LNCAP (cell line): ENCODE measurements around the gene PAPPA2.

Experiments used
- TF ChIP-seq, protein P1 (sequence below): fragments of 450-650 bp; IDR thresholded peaks from 2 replicates; pipeline ENCODE4 v1.5.1; 2017; ENCODE audit warnings: mild to moderate bottlenecking

PAPPA2 gene

DNA sequence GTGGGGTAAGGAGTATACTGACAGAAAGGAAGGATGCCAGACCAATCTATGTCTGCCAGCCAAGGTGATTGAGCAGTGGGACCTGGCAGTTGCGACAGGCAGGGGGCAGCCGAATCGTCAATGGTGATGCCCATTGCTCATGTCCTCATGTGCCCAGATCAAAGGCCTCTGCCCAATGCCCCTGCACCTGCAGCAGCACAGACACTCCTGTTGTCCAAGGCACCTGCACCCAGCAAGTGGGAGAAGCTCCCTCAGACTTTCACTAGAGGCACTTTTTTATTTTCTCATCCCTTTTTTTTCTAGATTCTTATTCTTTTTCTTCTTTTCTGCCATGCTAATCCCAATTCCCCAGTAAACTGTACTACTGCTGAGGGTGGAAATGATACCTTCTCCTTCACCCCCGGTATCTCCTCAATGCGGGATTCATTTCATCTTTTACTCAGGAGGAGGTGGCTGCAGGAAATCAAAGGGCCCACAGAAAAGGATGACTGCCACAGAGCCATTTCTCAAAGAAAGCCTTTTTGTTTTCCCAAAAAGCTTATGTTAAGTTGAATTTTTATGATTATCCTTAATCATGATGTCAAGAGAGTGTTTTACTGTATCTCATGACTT, 332.0 kb downstream of the PAPPA2 start:
- TF ChIP-seq, protein P1, sequence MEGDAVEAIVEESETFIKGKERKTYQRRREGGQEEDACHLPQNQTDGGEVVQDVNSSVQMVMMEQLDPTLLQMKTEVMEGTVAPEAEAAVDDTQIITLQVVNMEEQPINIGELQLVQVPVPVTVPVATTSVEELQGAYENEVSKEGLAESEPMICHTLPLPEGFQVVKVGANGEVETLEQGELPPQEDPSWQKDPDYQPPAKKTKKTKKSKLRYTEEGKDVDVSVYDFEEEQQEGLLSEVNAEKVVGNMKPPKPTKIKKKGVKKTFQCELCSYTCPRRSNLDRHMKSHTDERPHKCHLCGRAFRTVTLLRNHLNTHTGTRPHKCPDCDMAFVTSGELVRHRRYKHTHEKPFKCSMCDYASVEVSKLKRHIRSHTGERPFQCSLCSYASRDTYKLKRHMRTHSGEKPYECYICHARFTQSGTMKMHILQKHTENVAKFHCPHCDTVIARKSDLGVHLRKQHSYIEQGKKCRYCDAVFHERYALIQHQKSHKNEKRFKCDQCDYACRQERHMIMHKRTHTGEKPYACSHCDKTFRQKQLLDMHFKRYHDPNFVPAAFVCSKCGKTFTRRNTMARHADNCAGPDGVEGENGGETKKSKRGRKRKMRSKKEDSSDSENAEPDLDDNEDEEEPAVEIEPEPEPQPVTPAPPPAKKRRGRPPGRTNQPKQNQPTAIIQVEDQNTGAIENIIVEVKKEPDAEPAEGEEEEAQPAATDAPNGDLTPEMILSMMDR, result no peak

DNA sequence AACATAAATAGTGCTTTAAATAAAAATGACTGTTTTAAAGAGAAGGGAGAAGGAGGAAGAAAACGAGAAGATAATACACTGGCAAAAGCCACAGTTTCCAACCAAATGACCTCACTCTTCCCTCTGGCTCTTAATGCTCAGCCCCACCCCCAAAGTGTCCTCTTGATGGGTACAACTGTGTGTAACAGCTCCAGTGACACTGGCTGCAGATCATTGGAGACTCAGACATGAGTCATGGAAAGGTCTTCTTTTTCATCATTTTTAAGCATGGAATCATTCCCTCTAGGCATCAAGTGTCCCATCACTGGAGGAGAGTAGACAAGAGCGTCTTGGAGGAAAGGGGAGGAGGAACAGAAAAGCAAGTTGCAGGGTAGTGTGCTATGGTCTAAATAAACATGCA, 333.0 kb downstream of the PAPPA2 start:
- TF ChIP-seq, protein P1, result no peak

DNA sequence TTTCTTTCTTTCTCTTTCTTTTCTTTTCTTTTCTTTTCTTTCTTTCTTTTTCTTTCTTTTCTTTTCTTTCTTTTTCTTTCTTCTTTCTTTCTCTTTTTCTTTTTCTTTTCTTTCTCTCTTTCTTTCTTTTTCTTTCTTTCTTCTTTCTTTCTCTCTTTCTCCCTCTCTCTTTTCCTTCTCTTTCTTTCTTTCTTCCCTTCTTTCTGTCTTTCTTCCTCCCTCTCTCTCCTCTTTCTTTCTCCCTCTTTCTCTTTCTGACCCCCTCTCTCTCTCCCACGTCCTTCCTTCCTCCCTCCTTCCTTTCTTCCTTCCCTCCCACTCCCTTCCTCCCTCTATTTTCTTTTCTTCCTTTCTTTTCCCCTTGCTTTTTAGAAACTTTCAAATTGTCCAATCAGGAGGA, 333.6 kb downstream of the PAPPA2 start:
- TF ChIP-seq, protein P1, result no peak

DNA sequence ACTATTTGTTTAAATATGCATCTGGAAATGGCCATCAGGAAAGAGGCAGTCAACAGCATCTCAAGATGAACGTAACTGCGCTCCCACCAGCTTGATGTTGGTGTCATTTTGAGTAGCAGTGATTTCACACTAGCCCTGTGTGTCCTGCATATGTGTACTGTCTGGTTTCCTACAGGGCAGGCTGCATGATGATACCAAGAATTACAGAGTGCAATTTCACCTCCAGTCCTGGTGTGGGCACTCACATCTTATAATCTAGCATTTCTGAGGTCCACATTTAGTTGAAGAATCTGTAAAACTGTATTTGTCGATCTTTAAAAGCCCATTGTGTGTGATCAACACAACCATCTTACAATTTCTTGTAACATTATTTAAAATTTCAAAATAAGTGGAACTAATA, 336.4 kb downstream of the PAPPA2 start:
- TF ChIP-seq, protein P1, result no peak

DNA sequence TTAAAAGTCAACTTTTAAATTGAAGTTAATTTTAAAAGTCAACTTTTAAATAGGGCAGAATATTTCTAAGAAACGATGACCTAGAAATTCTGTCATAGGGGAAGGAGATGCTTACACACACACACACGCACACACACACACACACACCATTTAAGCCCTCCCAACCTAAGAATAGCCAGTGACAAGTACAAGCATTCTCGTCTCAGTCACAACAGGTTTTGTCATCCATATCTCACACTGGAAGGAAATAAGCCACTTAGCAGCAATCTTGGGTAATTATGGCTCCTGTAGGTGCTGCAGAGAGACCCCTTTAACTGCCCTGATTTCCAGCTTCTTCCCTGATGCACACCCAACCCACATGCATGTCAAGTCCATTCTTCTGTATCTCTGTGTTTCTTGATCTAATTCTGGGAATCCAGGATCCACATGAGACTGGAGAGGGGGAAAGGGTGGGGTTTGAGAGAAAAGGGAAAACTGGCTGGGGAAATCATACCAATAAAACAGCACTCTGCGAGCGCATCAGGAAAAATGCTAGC, 338.1 kb downstream of the PAPPA2 start:
- TF ChIP-seq, protein P1, result no peak

DNA sequence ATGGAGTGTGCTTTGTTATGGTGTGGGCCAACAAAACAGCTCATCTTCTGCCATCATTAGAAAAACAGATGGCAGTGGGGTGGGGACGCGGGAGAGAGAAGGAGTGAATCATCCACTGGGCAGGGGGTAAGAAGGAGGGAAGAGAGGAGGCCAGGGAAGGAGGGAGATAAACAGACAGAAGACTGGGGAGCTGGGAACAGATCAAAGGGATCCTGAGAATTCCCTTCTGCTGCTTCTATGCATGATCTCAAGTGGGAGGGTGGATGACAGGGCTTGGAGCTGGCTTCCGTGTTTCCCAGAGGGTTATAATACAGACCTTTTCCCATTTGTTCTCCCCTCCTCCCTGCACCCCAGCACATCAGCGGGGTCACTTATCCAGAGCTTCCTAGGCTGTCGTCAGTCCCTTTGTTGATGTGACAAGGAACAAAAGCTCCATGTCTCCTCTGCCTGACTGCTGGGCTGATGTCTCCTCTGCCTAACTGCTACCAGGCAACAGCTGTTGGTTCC, 338.6 kb downstream of the PAPPA2 start:
- TF ChIP-seq, protein P1, result no peak

DNA sequence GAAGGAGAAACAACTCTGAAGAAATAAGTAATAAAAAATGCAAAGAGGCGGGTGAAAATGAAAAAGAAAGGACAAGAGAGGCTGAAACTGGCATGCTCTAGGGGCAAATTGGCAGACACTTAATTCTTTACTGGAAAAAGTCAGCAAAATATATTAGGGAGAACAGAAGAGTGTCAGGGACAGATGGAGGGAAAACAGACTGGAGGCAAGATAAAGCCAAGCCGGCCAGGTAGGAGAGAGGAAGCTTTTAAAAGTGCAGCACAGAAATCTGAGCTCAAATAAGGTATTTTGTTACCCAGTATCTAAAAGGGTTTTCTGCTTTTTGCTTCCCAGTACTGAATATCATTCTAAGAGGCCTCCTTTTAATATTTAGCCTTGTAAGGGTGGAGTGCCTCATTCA, 339.3 kb downstream of the PAPPA2 start:
- TF ChIP-seq, protein P1, result no peak
